GM12864 (cell line): ENCODE results near the gene CHD5.

Experiments
- DNase-seq: peaks from one replicate; pipeline ENCODE4 v3.0.0-alpha.2; 2011; ENCODE audit warnings: low read depth
- H3K4me3 ChIP-seq: 2 replicates; pipeline ENCODE4 v1.5.1; 2011; ENCODE audit warnings: mild to moderate bottlenecking, low read depth, low read length, control low read depth
- TF ChIP-seq, protein P1 (sequence below): IDR thresholded peaks from 2 replicates; pipeline ENCODE4 v1.5.1; 2011; ENCODE audit warnings: low read depth, mild to moderate bottlenecking, moderate library complexity, low read length, control low read depth, inconsistent platforms; ENCODE audit errors: missing control alignments

Gene CHD5

DNA sequence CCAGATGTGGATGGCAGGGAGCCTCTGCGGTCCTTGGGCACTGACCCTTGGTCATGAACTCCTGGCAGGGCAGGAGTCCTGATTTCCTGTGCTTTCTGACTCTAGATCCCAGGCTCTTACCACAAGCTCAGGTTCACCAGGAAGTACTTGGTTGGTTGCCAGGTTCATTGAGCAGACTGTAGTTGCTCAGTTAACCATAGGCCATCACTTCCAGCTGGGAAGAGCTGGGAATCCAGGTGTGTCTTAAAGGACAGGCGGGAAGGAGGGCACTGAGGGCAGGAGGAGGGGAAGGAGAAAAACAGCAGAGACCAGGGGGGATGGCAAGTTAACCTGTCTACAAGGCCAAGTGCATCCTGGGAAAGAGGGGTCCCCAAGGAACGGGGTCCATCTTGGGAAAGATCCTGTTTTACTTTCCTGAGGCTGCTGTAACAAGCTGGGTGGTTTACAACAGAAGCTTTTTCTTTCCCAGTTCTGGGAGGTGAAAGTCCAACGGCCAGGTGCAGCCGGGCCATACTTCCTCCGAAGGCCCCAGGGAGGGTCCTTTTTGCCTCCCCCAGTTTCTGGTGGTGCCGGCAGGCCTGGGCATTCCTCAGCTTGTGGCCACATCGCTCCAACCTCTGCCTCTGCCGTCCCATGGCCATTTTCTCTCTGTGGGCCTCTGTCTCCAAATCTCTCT, 122.8 kb downstream of the CHD5 start:
- H3K4me3 ChIP-seq, result no peak overlapping the region
- no peak for DNase-seq
- TF ChIP-seq, protein P1, sequence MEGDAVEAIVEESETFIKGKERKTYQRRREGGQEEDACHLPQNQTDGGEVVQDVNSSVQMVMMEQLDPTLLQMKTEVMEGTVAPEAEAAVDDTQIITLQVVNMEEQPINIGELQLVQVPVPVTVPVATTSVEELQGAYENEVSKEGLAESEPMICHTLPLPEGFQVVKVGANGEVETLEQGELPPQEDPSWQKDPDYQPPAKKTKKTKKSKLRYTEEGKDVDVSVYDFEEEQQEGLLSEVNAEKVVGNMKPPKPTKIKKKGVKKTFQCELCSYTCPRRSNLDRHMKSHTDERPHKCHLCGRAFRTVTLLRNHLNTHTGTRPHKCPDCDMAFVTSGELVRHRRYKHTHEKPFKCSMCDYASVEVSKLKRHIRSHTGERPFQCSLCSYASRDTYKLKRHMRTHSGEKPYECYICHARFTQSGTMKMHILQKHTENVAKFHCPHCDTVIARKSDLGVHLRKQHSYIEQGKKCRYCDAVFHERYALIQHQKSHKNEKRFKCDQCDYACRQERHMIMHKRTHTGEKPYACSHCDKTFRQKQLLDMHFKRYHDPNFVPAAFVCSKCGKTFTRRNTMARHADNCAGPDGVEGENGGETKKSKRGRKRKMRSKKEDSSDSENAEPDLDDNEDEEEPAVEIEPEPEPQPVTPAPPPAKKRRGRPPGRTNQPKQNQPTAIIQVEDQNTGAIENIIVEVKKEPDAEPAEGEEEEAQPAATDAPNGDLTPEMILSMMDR, result no peak

DNA sequence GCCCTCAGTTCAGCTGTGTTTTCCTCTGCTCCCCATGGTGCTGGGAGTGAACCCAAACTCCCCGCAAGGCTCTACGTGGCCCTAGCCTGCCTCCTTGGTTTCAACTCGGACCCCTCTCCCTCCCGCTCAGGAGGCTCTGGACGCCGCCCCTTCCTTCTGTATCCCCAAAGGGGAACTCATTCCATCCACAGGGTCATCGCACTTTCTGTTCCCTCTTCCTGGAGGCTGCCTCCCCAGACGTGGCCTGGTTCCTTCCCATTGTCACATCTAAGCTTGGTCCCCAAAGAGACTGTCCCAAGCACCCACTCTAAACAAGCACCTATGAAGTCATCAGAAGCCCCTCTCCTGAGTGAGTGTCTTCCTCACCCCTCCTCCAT, 123.6 kb downstream of the CHD5 start:
- no peak overlapping the region for H3K4me3 ChIP-seq
- TF ChIP-seq, protein P1, result no peak
- no peak for DNase-seq

DNA sequence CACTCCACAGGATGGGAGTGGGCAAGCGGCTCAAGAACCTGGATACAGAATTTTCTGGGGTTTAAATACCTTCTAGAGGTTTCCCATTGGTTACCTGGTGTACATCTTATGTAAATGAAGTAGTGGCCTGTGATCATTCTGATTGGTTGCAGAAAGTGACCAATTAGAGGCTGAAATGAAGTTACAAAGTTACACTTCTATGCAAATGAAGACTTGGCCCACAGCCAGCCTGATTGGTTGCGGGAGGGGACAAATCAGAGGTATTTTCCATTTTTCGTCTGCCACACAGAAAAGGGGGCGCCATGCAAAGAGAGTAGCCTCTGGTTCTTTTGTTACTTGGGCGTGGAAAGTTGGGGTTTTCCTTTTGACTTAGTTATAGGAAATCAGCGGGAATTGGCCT, 125.5 kb downstream of the CHD5 start:
- no peak overlapping the region for H3K4me3 ChIP-seq
- TF ChIP-seq, protein P1, result no peak
- no peak for DNase-seq

DNA sequence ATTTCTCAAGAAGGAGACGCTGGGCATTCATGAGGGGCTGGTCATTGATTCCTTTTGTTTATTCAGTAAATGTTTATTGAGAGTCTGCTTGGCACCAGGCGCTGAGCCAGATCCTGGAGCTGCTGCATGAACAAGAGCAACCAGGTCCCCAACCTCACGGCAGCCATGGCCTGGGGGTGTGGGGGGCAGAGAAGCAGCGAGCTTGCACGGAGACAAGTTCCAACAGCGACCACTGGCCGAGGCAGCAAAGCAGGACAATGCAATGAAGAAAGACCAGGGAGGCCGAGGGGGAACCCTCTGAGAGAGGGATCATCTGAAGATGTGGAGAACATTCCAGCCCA, 126.9 kb downstream of the CHD5 start:
- no peak for DNase-seq
- H3K4me3 ChIP-seq, result no peak overlapping the region
- TF ChIP-seq, protein P1, result no peak

DNA sequence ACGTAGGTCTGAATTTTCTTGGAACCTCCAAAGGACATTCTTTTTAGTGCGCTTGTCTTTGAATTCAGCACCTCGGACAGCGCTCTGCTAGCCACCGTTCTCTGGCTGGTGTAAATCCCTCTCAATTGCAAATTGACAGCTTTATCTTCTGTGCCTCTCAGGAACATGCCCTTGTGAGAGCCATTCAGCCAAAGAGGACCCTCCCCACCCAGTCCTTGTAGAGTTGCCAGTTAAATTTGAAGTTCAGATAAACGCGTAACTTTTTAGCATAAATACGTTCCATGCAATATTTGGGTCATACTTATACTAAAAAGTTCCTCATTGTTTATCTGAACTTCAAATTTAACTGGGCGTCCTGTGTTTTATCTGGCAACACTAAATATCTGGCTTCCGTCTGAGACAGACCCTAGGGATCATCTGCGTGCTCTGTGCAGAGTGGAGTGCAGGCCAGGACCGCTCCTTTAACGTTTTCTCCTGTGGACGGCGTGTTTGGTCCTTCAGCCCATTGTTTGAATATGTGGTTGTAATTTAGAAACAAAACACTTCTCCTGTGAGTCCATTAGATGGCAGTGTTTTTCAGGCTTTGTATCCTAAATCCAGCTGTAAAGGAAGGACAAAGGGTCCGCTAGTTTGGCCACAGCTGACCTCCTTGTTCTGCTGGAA, 127.4 kb downstream of the CHD5 start:
- TF ChIP-seq, protein P1, result peak; percentile 43
- no peak for DNase-seq
- no peak overlapping the region for H3K4me3 ChIP-seq
